ENCODE measurements around the gene PSMA3.
A peak's percentile ranks its signal among the peaks of the same experiment; 100 is the strongest.
"Not testable (repeated sequence)": the region's sequence is repeated elsewhere in the genome, so short reads cannot be mapped to it uniquely, and the experiment has no call there.

Gene PSMA3

GRCh38 chr14:58227096-58227819, 17.4 kb upstream of the PSMA3 start:
- H3K9ac ChIP-seq (ENCODE audit: low read length in 5 of 5): no peak overlapping the region
- H3K36me3 ChIP-seq (ENCODE audit: control insufficient read depth in 5 of 5, insufficient read depth in 5 of 5, low read length in 5 of 5): peaks cover 5 to 47% (median 23%) of the 10 kb centered on the region in 5 donors
- H3K4me1 ChIP-seq (ENCODE audit: control insufficient read depth in 5 of 5, insufficient read depth in 5 of 5, low read length in 5 of 5): no peaks in the 10 kb centered on the region

GRCh38 chr14:58238252-58239243, 6.1 kb upstream of the PSMA3 start:
- Histone ChIP-seq H3K9ac (ENCODE audit: low read length in 5 of 5) (peak overlapping the region; percentile 63 to 91 (median 75)), H3K27me3 (ENCODE audit: control insufficient read depth in 5 of 5, insufficient read depth in 4 of 5, low read length in 5 of 5) (no peaks in the 10 kb centered on the region), H3K27ac (ENCODE audit: low read depth, low read length) (peak overlapping the region; percentile 95)

More at GRCh38 chr14:58227096-58227819, 17.4 kb upstream of the PSMA3 start:
- Histone ChIP-seq H3K27me3 (ENCODE audit: control insufficient read depth in 5 of 5, insufficient read depth in 4 of 5, low read length in 5 of 5) (no peaks in the 10 kb centered on the region), H3K4me3 (ENCODE audit: low read depth in 1 of 5, low read length in 5 of 5) (no peak overlapping the region), H3K27ac (ENCODE audit: low read depth, low read length) (no peak overlapping the region), H3K9me3 (ENCODE audit: control insufficient read depth in 5 of 5, low read length in 5 of 5) (no peaks in the 10 kb centered on the region)

DNA sequence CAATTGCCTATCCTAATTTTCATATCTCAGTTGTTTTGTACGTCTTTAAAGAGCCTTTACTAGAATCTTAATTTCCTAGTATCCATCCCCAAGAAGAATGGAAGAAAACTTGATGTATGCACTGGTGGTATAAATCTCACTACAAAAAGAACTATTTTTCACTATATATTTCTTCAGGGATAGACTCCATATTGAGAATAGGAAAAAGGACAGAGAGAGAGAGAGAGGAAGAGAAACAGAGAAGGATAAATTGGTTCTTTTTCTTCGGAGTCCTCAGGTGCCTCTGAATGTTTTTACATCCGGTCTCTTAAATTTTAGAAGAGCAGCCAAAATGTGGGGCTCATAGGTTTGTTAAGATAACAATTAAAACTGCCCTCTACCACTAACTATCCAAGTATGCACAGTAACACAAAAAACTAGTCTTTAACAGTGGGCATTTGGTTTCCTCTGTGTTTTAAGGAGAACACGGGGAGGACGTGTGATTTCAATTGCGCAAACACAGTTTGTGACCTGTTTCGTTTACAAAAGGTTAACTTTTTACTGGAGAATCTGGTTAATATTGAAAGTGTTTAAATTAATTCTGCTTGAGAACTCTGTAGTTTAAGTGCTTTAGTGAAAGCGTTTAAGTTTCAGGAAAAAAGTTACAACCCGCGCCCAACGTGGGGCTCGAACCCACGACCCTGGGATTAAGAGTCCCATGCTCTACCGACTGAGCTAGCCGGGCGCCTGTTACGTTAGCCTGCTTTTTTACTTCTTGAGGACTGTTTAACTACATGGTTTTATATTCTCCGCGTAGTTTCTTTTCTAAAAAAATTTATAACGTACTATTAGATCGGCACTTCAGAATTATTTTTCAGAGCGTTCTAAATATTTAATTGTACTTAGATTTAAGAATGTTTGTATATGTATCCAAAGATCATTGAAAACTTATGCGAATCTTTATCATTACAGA, 5.1 kb upstream of the PSMA3 start:
- peak overlapping the region; percentile 84 to 95 (median 88) for H3K4me3 ChIP-seq (ENCODE audit: low read depth in 1 of 5, low read length in 5 of 5)

More at GRCh38 chr14:58238252-58239243, 6.1 kb upstream of the PSMA3 start:
- H3K9me3 ChIP-seq (ENCODE audit: control insufficient read depth in 5 of 5, low read length in 5 of 5): no peaks in the 10 kb centered on the region
- peak overlapping the region; percentile 84 to 95 (median 88) for H3K4me3 ChIP-seq (ENCODE audit: low read depth in 1 of 5, low read length in 5 of 5)
- H3K36me3 ChIP-seq (ENCODE audit: control insufficient read depth in 5 of 5, insufficient read depth in 5 of 5, low read length in 5 of 5): peaks cover 0 to 8% (median 6%) of the 10 kb centered on the region in 5 donors
- H3K4me1 ChIP-seq (ENCODE audit: control insufficient read depth in 5 of 5, insufficient read depth in 5 of 5, low read length in 5 of 5): peaks cover 0 to 27% (median 14%) of the 10 kb centered on the region in 5 donors

DNA sequence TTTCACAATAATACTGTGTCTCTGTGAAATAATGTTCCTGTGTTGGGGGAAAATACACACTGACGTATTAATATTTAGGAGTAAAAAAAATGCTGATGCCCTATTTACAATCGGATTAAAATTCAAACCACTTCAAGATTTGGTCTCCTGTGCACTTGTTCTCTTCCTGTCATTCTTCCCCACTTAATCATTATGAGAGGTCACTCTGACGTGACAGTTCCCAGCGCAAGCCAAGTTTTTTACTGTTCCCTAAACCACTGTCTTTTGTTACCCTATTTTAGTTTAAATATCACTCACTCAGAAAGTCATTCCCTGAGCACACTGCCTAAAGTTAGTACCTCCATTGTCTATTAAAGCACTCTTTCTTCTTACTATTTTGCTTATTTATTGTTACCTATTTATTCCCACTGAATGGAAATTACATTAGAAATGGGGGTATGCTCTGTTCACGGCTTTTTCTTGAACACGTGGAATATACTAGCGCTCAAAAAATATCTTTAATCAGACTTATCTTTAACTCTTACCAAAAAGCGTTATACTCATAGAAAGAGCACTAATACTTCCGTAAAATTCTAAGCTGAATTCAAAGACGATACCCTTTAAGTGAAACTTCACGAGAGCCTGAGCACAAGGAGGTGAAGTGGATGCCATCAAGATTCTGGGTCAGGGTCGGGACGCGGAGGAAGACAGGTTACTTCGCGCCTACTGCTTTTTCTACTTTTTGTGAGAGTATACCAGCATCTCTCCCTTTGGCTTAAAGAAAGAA, 670 bp upstream of the PSMA3 start:
- Histone ChIP-seq H3K27me3 (ENCODE audit: control insufficient read depth in 5 of 5, insufficient read depth in 4 of 5, low read length in 5 of 5) (peaks cover 0 to 2% (median 0%) of the 10 kb centered on the region in 5 donors), H3K4me1 (ENCODE audit: control insufficient read depth in 5 of 5, insufficient read depth in 5 of 5, low read length in 5 of 5) (peaks cover 13 to 42% (median 34%) of the 10 kb centered on the region in 5 donors), H3K27ac (ENCODE audit: low read depth, low read length) (peak overlapping the region; percentile 100), H3K36me3 (ENCODE audit: control insufficient read depth in 5 of 5, insufficient read depth in 5 of 5, low read length in 5 of 5) (peaks cover 0 to 5% (median 0%) of the 10 kb centered on the region in 5 donors), H3K9ac (ENCODE audit: low read length in 5 of 5) (peak overlapping the region; percentile 64 to 100 (median 92)), H3K9me3 (ENCODE audit: control insufficient read depth in 5 of 5, low read length in 5 of 5) (no peaks in the 10 kb centered on the region), H3K4me3 (ENCODE audit: low read depth in 1 of 5, low read length in 5 of 5) (peak overlapping the region; percentile 63 to 99 (median 96))

More for the DNA sequence above, 5.1 kb upstream of the PSMA3 start:
- no peaks in the 10 kb centered on the region for H3K9me3 ChIP-seq (ENCODE audit: control insufficient read depth in 5 of 5, low read length in 5 of 5)
- H3K36me3 ChIP-seq (ENCODE audit: control insufficient read depth in 5 of 5, insufficient read depth in 5 of 5, low read length in 5 of 5): peaks cover 0 to 3% (median 0%) of the 10 kb centered on the region in 5 donors
- peak overlapping the region; percentile 95 for H3K27ac ChIP-seq (ENCODE audit: low read depth, low read length)
- H3K27me3 ChIP-seq (ENCODE audit: control insufficient read depth in 5 of 5, insufficient read depth in 4 of 5, low read length in 5 of 5): peaks cover 0 to under 1% (median 0%) of the 10 kb centered on the region in 5 donors
- H3K9ac ChIP-seq (ENCODE audit: low read length in 5 of 5): peak overlapping the region; percentile 75 to 91 (median 86)
- H3K4me1 ChIP-seq (ENCODE audit: control insufficient read depth in 5 of 5, insufficient read depth in 5 of 5, low read length in 5 of 5): peaks cover under 1 to 32% (median 19%) of the 10 kb centered on the region in 5 donors

GRCh38 chr14:58245562-58245961, 919 bp downstream of the PSMA3 start:
- Histone ChIP-seq H3K4me3 (ENCODE audit: low read depth in 1 of 5, low read length in 5 of 5) (peak overlapping the region; percentile 94 to 99 (median 96)), H3K9ac (ENCODE audit: low read length in 5 of 5) (peak overlapping the region; percentile 75 to 100 (median 97)), H3K4me1 (ENCODE audit: control insufficient read depth in 5 of 5, insufficient read depth in 5 of 5, low read length in 5 of 5) (peaks cover 13 to 39% (median 31%) of the 10 kb centered on the region in 5 donors), H3K27ac (ENCODE audit: low read depth, low read length) (peak overlapping the region; percentile 100), H3K36me3 (ENCODE audit: control insufficient read depth in 5 of 5, insufficient read depth in 5 of 5, low read length in 5 of 5) (peaks cover 0 to 18% (median 8%) of the 10 kb centered on the region in 5 donors), H3K9me3 (ENCODE audit: control insufficient read depth in 5 of 5, low read length in 5 of 5) (no peaks in the 10 kb centered on the region), H3K27me3 (ENCODE audit: control insufficient read depth in 5 of 5, insufficient read depth in 4 of 5, low read length in 5 of 5) (peaks cover 0 to 2% (median 0%) of the 10 kb centered on the region in 5 donors)

DNA sequence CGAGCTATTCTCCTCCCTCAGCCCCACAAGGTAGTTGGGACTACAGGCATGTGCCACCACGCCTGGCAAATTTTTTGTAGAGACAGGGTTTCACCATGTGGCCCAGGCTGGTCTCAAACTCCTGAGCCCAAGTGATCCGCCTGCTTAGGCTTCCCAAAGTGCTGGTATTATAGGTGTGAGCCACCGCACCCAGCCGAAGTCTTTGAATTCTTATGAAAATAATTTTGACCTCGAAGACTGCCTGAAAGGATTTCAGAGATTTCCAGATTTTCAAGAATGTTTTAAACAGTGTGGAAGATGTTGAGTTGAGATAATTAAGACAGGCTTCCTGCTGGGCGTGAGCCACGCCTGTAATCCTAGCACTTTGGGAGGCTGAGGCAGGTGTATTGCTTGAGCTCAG, 5.0 kb downstream of the PSMA3 start:
- Histone ChIP-seq H3K4me1 (ENCODE audit: control insufficient read depth in 5 of 5, insufficient read depth in 5 of 5, low read length in 5 of 5) (peaks cover 12 to 30% (median 22%) of the 10 kb centered on the region in 5 donors), H3K4me3 (ENCODE audit: low read depth in 1 of 5, low read length in 5 of 5) (no peak overlapping the region), H3K9me3 (ENCODE audit: control insufficient read depth in 5 of 5, low read length in 5 of 5) (no peaks in the 10 kb centered on the region), H3K27ac (ENCODE audit: low read depth, low read length) (no peak overlapping the region), H3K36me3 (ENCODE audit: control insufficient read depth in 5 of 5, insufficient read depth in 5 of 5, low read length in 5 of 5) (peaks cover 15 to 56% (median 30%) of the 10 kb centered on the region in 5 donors), H3K9ac (ENCODE audit: low read length in 5 of 5) (no peak overlapping the region), H3K27me3 (ENCODE audit: control insufficient read depth in 5 of 5, insufficient read depth in 4 of 5, low read length in 5 of 5) (peaks cover 0 to under 1% (median 0%) of the 10 kb centered on the region in 5 donors)

DNA sequence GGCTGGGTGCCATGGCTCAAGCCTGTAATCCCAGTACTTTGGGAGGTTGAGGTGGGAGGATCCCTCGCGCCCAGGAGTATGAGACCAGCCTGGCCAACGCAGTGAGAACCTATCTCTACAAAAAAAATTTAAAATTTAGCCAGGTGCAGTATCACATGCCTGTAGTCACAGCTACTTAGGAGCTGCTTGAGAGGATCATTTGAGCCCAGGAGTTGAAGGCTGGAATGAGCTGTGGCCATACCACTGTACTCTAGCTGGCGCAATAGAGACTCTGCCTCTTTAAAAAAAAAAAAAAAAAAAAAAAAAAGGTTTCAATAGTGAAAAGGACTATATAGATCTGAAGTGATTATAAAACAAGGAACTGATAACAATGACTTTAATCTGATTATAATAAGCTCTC, 13.5 kb downstream of the PSMA3 start:
- Histone ChIP-seq H3K27ac (ENCODE audit: low read depth, low read length) (no peak overlapping the region), H3K9me3 (ENCODE audit: control insufficient read depth in 5 of 5, low read length in 5 of 5) (no peaks in the 10 kb centered on the region), H3K9ac (ENCODE audit: low read length in 5 of 5) (no peak overlapping the region), H3K36me3 (ENCODE audit: control insufficient read depth in 5 of 5, insufficient read depth in 5 of 5, low read length in 5 of 5) (peaks cover 26 to 92% (median 54%) of the 10 kb centered on the region in 5 donors), H3K4me1 (ENCODE audit: control insufficient read depth in 5 of 5, insufficient read depth in 5 of 5, low read length in 5 of 5) (no peaks in the 10 kb centered on the region), H3K27me3 (ENCODE audit: control insufficient read depth in 5 of 5, insufficient read depth in 4 of 5, low read length in 5 of 5) (no peaks in the 10 kb centered on the region), H3K4me3 (ENCODE audit: low read depth in 1 of 5, low read length in 5 of 5) (no peak overlapping the region)

DNA sequence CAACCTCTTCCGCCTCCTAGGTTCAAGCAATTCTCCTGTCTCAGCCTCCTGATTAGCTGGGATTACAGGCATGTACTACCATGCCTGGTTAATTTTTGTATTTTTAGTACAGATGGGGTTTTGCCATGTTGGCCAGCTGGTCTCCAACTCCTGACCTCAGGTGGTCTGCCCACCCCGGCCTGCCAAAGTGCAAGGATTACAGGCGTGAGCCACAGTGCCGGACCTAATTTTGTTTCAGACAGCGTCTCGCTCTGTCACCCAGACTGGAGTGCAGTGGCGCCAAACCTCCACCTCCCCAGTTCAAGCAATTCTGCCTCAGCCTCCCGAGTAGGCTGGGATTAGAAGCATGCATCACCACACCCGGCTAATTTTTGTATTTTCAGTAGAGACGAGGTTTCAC, 17.4 kb downstream of the PSMA3 start:
- not testable (repeated sequence) for H3K27ac ChIP-seq (ENCODE audit: low read depth, low read length); H3K4me3 ChIP-seq (ENCODE audit: low read depth in 1 of 5, low read length in 5 of 5); H3K27me3 ChIP-seq (ENCODE audit: control insufficient read depth in 5 of 5, insufficient read depth in 4 of 5, low read length in 5 of 5); H3K9ac ChIP-seq (ENCODE audit: low read length in 5 of 5); H3K4me1 ChIP-seq (ENCODE audit: control insufficient read depth in 5 of 5, insufficient read depth in 5 of 5, low read length in 5 of 5); H3K9me3 ChIP-seq (ENCODE audit: control insufficient read depth in 5 of 5, low read length in 5 of 5)
- H3K36me3 ChIP-seq (ENCODE audit: control insufficient read depth in 5 of 5, insufficient read depth in 5 of 5, low read length in 5 of 5): peaks cover 48 to 99% (median 79%) of the 10 kb centered on the region in 5 donors
